ENCODE measurements around the gene TMEM259.

DNA sequence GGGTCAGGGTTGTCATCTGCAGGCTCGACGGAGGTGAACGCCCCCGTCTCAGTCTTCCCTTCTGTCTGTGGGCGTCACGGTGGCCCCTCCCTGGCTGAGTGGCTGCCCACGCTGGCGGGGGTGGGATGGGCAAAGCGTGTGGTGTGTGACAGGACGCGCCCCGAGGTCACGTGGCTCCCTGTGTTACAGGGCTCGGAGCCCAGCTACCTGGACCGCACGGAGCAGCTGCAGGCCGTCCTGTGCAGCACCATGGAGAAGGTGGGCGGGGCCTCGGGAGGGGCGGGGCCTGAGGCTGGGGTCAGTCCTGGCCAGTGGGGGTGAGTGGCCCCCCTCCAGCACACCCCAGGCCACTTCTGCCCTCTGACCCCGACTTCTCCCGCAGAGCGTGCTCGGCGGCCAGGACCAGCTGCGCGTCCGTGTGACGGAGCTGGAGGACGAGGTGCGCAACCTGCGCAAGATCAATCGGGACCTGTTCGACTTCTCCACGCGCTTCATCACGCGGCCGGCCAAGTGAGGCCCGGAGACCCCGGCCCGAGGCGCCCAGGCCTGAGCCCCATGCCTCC is 27.0 kb downstream of the TMEM259 start:
- TF ChIP-seq CC2D1A (IDR thresholded peaks at IDR 0.05) (no peak), PURB (CRISPR knock-in tag; IDR thresholded peaks at IDR 0.05; ENCODE audit: low read depth) (no peak), POLR2A (conservative IDR thresholded peaks at IDR 0.05) (no peak), RFX1 (IDR thresholded peaks at IDR 0.05) (no peak), ZNF121 (CRISPR knock-in tag; conservative IDR thresholded peaks at IDR 0.05) (no peak), TCF7 (IDR thresholded peaks at IDR 0.05; ENCODE audit: borderline replicate concordance) (no peak), NFATC3 (IDR thresholded peaks at IDR 0.05) (no peak), CHD4 (IDR thresholded peaks at IDR 0.05; ENCODE audit: insufficient read depth, insufficient replicate concordance, low read depth, low read length, poor library complexity, severe bottlenecking) (no peak), ZNF274 (IDR thresholded peaks at IDR 0.05; ENCODE audit: borderline replicate concordance, low read depth, low read length) (no peak), MAFK (IDR thresholded peaks at IDR 0.05; ENCODE audit: low read length) (no peak), ATF3 (IDR thresholded peaks at IDR 0.05) (no peak), ATF3 (CRISPR knock-in tag; conservative IDR thresholded peaks at IDR 0.05) (no peak), CHD1 (IDR thresholded peaks at IDR 0.05; ENCODE audit: low read length) (no peak), MAZ (CRISPR knock-in tag; conservative IDR thresholded peaks at IDR 0.05 in 1 of 2, IDR thresholded peaks at IDR 0.05 in 1 of 2) (no peak)
- TF ChIP-seq, protein P1, sequence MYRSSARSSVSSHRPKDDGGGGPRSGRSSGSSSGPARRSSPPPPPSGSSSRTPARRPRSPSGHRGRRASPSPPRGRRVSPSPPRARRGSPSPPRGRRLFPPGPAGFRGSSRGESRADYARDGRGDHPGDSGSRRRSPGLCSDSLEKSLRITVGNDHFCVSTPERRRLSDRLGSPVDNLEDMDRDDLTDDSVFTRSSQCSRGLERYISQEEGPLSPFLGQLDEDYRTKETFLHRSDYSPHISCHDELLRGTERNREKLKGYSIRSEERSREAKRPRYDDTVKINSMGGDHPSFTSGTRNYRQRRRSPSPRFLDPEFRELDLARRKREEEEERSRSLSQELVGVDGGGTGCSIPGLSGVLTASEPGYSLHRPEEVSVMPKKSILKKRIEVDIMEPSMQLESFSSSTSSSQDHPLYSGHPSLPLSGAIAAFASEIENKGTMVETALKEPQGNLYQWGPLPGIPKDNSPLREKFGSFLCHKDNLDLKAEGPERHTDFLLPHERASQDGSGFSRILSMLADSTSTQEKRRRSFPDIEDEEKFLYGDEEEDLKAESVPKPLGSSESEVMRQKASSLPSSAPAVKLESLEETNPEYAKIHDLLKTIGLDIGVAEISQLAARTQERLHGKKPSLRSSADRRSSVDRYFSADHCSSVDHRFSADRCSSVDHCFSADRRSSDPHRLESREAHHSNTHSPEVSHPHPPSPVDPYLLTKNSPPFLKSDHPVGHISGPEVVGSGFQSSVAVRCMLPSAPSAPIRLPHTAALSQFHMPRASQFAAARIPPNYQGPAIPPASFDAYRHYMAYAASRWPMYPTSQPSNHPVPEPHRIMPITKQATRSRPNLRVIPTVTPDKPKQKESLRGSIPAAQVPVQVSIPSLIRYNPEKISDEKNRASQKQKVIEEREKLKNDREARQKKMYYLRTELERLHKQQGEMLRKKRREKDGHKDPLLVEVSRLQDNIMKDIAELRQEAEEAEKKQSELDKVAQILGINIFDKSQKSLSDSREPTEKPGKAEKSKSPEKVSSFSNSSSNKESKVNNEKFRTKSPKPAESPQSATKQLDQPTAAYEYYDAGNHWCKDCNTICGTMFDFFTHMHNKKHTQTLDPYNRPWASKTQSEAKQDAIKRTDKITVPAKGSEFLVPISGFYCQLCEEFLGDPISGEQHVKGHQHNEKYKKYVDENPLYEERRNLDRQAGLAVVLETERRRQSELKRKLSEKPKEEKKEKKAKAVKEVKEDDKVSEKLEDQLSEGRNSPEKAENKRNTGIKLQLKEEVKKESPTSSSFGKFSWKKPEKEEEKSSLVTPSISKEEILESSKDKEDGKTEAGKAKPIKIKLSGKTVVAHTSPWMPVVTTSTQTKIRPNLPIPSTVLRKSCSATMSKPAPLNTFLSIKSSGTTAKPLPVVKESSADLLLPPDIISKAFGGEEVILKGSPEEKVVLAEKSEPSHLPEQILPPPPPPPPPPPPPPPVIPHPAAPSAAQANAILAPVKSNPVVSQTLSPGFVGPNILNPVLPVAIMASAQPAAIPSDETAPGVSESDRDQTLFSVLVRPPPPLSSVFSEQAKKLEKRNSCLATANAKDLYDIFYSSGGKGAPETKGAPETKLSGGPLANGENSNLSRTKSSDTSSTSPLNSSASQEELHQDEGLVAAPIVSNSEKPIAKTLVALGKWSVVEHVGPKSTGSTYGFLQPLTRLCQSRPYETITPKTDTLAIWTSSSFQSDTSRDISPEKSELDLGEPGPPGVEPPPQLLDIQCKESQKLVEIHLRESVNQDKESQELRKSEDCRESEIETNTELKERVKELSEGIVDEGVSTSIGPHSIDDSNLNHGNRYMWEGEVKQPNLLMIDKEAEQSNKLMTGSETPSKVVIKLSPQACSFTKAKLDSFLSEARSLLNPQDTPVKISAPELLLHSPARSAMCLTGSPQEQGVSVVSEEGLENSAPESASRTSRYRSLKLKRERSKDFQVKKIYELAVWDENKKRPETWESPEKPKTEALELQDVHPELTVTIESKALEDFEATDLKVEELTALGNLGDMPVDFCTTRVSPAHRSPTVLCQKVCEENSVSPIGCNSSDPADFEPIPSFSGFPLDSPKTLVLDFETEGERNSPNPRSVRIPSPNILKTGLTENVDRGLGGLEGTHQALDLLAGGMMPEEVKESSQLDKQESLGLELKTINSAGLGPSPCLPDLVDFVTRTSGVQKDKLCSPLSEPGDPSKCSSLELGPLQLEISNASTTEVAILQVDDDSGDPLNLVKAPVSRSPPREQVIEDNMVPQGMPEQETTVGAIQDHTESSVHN (IDR thresholded peaks at IDR 0.05; ENCODE audit: borderline replicate concordance in 1 of 2, low read depth in 1 of 2) = no peak
